IPS DF 4.7 (cell line): ENCODE data around the gene PLEKHB2.
"Not testable (repeated sequence)": the region's sequence is repeated elsewhere in the genome, so short reads cannot be mapped to it uniquely, and the experiment has no call there.

ENCODE experiments used
- DNase-seq: peaks from one replicate; pipeline ENCODE4 v3.0.0-alpha.2; 2013; ENCODE audit warnings: low spot score; ENCODE audit errors: extremely low read depth

PLEKHB2 gene

DNA sequence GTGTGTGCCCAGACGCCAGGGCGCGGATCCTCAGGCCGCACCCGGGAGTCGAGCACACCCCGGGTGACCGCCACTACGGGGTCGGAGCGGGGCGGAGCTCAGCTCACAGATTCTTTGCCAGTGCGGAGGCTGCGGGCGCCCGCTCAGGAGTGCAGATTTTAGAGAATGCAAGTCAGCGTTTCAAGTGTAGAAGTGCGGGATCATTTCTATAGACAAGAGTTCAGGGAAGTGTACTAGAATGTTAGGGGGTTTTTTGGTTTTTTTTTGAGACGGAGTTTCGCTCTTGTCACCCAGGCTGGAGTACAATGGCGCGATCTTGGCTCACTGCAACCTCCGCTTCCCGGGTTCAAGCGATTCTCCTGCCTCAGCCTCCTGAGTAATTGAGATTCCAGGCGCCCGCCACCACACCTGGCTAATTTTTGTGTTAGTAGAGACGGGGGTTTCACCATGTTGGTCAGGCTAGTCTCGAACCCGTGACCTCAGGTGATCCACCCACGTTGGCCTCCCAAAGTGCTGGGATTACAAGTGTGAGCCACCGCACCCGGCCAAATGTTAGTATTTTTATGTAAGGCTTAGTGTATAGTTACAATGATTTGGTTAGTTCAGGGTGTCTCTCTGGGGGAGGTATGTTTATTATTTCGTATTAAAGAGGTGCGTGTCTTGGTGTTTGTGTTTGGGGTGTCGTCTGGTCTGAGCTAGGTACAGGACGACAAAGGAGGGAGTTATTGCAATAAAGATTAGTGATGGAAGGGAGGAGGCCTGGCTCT lies 11.3 kb upstream of the PLEKHB2 start:
- no peak for DNase-seq

DNA sequence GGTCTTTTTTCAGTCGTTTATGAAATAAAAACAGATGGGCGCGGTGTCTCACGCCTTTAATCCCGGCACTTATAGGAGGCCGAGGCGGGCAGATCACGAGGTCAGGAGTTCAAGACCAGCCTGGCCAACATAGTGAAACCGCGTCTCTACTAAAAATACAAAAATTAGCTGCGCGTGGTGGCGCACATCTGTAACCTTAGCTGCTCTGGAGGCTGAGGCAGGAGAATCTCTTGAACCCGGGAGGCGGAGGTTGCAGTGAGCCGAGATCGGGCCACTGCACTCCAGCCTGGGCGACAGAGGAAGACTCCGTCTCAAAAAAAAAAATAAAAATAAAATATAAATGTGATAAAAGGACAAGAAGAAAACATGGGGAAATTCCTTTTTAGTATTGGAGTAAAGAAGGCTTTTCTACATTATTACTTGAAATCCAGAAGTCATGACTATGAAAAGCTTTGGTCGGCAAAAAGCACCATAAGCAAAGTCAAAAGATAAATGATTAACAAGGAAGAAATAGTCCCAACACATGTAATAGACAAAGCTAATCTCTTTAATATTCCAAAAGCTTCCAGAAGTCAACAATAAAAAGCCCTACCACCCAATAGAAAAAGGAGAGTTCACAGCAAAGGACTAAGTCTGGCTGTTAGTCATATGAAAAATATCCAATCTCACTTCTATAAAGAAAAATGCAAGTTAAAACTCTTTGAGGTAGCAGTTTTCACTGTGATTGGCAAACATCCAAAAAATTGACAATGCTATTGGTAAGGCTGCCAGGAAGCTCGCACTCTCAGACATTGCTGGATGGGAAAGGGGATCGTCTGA lies 10.5 kb upstream of the PLEKHB2 start:
- DNase-seq: no peak

DNA sequence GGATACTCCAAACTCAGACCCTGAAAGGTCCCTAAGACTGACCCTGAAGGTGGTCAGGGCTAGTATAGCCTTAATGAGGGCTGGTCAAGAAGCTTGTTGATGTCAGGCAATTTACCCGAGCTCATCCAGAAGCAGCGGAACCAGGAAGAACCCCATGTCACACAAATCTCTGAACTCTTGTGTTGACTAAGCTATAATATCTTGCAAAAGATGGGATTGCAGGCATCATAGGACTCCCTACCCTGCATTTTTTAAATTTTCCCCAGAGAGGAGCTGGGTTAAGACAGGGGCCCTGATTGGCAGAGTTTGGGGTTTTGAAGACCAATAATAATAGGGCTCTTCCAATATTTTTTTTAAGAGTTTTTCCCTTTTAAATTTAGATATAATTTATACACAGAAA lies 2.0 kb upstream of the PLEKHB2 start:
- no peak for DNase-seq

DNA sequence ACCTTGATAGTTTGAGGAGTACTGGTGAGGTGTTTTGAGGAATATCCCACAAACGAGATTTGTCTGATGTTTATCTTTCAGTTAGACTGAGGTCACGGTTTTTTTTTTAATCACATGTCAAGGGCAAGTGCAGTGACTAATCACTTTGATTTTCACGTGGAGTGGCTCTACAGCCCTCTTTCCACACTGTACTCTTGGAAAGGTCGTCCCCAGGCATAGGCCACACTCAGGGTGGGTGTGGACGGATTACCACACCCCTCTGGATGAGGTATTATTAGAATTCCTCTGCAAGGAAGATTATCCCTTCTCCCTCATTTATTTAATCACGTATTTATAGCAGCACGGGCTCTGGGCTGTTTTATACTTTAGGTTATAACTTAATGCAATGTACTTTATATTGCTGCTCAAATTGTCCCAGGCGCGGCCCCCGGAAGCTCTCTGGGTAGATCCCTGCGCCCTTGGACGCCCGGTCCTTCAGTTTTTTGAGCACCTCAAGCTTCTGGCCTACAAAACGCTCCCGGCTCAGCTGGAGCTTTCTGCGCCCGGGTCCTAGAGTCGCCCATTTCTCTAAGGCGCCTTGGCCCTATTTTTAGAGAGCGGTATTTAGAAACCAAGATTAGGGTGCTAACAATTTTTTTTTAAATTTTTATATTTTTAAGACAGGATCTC lies 515 bp upstream of the PLEKHB2 start:
- no peak for DNase-seq

DNA sequence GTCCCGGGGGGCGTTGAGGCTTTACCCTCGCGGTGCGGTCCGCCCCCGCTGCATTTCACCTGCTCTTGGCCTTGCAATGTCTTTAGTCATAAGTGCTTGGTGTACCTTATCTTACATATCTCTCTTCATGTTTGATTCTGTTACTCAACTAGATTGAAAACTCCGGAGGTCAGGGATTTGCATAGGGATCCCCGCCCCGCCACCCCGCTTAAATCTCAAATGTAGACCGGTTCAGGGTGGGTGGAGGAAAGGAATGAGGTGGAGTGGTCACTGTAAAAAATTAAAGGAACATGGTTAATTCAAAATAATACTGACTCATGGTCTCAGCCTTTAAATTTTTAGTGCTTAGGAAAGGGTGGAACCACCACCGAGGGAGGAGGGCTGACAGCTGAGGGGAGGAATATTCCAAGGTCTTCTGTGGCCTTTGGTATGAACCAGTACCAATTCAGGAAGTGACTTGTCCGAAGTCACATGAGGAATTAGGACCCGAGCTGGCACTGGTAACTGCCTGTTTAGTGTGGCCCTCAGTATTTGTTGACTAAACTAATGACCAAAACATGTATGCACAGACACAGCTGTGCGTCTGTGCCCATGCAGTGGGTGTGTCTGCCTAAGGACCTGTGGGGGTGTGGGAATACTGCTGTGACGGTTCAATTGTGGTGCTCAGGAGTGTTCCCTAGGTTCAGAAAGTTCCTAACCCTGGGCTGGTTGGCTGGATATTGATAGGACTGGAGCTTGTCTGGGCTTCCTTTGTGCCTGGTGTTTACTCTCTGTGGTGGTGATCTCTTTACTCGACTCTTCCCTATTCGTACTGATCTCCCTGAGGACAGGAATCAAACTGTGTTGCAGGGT lies 1.0 kb downstream of the PLEKHB2 start:
- DNase-seq: no peak

DNA sequence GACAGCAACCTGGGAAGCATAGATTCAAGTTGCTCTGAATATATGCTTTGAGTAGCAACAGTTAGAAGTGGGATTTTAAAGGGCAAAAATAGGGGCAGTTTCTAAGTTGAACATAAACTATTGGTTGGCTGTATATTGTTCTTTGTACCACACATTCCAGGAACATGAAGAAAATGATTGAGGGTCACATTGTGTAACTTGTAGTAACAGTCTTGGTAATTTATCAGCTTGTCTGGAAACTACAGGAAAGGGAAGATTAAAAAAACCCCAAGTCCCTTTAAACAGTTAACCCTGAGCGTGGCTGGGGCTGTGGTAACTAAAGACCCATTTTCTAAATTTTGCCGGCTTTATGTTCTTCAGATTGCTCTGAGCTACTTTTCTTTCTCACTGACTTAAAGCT lies 7.4 kb downstream of the PLEKHB2 start:
- DNase-seq: no peak

DNA sequence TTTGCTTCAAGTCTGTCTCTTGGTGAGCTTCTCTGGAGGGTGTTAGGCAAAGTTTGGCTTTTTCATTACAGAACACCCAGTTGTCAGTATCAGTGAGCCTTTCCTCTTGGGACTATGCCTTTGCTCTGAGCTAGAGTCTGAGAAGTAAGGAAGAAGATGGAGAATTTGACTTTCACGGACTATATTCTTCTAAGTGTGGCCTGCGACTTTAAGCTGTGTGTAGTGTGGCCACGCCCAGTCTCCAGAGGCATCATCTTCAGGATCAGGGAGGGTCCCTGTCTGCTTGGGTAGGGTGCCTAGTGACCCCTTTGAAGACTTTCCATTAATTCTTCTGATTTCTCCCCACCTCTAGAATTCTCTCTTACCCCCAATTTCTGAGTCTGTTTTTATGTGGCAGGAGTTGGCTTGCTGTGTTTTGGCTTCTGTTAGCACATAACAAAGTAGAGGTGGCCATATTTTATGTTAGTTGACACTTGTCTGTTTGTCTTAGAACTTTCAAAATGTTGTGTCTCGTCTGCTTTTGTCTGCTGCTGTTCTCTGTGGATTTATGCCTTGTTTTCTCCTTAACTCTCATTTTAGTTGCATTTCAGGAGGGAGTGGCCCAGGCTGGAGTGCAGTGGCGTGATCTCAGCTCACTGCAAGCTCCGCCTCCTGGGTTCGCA lies 8.6 kb downstream of the PLEKHB2 start:
- DNase-seq: no peak

DNA sequence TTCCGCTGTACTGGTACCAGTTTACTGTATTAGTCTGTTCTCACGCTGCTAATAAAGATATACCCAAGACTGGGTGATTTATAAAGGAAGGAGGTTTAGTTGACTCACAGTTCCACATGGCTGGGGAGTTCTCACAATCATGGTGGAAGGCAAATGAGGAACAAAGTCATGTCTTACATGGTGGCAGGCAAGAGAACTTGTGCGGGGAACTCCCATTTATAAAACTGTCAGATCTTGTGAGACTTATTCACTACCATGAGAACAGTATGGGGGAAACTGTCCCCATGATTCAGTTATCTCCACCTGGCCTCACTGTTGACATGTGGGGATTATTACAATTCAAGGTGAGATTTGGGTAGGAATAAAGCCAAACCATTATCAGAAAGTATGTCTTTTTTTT lies 9.8 kb downstream of the PLEKHB2 start:
- DNase-seq: not testable (repeated sequence)

DNA sequence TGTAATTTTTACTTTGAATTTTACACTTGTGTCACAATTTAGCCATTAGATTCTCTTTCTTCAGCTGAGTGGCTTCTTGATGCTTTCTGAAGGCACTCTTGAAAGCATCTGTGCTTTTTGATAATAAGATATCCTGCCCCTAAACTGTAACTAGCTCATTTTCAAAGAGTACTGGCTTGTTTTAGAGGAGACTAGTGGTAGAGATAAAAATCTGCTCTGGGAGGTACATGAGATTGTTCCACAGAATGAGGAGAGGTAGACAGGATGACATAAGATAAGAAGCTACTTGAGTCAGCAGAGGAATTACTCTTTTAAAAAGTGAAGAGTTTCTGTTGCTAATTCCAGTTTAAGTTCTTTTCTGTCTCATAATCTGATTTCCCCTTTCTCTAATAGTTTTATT lies 10.6 kb downstream of the PLEKHB2 start:
- DNase-seq: no peak

DNA sequence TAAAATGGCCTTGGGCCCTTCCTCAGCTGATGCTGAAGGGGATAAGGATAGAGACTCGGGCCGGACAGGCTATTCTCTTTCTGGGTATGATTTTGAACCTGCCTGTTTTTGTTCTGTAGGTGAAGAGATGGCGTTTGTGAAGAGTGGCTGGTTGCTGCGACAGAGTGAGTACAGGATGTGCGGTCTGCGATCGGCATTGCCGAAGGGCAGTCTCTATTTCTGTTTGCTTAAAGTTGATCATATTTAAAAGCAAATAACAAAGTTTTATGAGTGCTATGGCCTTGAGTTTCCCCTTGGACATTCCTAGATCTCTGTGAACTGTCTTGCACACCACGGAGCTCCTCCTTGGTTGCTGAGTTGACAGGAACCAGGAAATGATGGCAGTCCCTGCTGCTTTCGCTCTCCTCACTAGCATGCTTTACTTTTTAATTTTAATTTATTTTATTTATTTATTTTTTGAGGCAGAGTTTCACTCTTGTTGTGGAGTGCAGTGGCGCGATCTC lies 15.7 kb downstream of the PLEKHB2 start:
- DNase-seq: no peak

DNA sequence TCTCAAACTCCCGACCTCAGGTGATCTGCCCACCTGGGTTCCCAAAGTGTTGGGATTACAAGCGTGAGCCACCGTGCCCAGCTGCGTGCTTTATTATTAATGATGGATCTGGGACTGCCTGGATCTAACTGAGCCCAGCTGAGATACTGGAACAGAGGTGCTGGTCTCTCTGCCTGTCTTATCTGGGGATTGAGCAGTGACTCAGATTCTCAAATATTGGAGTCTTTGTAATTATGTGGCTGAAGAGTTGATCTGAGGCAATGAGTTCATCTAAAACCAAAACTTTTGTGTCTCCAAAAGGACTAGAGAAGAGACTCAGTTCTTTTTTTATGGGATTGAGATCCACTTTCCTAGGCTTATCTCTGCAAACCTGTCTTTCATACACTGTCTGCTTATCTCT lies 16.3 kb downstream of the PLEKHB2 start:
- no peak for DNase-seq

DNA sequence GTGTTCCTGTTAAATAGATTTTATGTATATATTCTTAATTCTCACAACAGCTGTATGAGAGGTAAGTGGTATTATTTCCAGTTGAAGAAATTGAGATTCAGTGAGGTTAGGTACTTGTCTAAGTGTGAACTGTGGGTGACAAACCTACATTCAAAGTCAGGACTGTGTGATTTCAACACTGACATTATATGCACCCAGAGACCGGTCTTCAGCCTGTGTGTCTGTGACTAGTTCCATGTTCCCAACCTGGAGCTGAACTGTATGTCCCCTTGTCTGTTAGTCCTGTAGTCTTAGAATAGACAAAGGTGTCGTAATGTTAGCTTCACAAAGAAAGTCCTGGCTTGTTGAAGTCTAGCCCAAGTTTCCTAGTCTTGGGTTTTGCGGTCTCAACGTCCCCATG lies 17.4 kb downstream of the PLEKHB2 start:
- DNase-seq: no peak

DNA sequence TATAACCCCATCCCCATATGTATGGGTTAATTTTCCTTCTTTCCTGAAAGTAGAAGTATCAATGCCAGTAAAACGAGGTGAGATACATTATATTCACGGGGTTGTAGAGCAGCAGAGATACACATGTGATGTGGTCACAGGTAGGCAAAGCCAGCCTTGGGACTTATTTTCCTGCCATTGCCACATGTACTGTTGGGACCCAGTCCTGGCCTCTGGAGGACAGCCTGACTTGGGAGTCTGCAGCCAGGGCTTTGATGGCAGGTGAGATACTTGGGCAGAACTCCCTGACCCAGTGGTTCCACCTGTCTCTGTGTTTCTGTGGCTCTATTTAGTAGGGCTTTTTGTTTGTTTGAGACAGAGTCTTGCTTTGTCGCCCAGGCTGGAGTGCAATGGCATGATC lies 18.1 kb downstream of the PLEKHB2 start:
- no peak for DNase-seq

DNA sequence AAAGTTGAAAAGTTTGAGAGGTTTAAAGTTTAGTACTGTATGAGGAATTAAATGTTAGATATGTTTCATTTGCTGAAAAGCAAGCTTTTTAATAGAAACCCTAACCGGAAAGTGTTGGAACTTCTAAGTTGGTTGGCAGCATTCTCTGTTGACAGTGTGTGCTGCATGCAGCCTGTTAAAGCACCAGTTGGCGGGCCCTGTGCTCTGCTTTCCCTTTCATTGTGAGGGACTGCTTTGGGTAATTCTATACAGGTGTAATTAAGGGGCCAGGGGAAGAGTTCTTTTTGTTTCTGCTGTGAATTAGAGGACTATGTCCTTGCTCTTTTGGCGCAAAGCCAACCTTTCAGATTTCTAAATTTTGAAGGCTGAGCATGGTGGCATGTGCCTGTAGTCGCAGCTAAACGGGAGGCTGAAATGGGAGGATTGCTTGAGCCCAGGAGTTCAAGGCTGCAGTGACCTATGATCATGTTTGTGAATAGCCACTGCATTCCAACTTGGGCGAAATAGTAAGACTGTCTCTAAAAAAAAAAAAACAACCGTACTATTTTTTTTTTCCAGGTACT lies 20.1 kb downstream of the PLEKHB2 start:
- DNase-seq: no peak

DNA sequence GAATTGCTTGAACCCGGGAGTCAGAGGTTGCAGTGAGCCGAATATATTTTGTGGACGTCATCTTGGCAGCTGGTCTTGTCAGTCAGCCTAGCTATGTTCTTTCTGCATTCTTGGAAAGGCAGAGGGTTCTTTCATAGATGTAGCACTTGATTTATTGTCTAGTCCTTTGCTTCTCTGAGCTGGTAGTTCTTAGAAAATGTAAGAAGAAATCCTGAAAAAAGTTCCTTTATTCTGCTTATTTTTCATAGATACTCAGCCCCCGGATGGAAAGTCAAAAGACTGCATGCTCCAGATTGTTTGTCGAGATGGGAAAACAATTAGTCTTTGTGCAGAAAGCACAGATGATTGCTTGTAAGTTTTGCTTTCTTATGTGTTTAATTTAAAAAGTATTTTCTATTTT lies 21.3 kb downstream of the PLEKHB2 start:
- no peak for DNase-seq

DNA sequence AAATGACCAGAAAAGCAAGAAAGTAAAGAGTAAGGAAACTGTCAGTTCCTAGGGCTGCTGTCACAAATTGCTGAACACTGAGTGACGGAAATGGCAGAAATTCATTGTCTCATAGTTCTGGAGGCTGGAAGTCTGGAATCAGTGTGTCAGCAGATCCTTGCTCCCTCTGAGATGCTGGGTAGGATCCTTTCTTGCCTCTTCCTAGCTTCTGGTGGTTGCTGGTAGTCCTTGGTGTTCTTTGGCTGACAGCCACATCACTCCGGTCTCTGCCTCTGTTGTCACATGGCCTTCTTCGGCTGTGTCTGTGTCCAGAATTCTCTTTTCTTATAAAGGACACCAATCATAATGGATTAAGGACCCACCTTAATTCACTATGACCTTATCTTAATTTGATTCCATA lies 21.9 kb downstream of the PLEKHB2 start:
- DNase-seq: no peak

DNA sequence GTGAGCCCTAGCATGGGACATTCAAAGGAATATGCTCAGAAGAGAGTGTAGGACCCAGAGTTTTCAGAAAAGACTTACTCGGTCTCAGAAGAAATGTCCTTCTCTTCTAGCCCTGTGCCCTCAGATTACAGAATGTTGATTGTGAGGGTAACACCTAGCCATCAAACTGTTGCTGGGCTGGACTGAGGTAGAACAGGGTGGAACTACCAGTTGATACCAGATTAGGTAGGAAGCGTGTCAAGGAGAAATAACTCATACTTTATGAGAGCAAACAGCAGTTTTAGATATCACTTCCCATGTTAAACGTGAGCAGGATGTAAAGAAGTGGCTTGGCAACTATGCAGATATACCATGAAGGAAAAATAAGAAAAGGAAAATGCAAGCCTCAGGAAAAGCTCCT lies 22.8 kb downstream of the PLEKHB2 start:
- DNase-seq: no peak

DNA sequence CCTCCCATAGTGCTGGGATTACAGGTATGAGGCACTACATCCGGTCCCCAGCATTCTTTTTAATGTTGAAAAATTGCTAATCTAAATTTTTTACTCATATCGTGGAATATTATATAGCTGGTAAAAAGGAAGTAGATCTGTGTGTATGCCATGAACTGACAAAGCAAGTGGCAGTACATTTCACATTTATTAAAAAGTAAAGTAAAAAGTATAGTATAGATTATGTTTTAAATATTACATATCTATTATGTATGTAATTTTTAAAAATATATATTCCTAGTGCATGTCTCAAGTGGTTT lies 25.1 kb downstream of the PLEKHB2 start:
- no peak for DNase-seq

DNA sequence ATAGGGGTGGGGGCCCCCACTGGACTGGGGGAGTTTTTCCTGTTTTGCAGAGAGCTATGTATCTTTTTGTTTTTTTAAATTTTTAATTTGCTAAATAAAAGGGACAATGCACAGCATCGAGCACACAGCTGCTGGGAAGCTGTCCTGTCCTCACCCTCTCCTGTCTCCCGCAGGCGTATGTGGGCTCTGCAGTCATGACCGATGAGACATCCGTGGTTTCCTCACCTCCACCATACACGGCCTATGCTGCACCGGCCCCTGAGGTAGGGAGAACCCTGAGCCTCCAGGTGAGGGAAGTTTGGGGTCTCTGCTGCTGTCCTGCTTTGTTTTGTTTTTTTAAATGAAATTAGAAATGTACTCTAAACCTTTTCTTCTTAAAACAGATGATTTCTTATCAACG lies 27.6 kb downstream of the PLEKHB2 start:
- DNase-seq: no peak

DNA sequence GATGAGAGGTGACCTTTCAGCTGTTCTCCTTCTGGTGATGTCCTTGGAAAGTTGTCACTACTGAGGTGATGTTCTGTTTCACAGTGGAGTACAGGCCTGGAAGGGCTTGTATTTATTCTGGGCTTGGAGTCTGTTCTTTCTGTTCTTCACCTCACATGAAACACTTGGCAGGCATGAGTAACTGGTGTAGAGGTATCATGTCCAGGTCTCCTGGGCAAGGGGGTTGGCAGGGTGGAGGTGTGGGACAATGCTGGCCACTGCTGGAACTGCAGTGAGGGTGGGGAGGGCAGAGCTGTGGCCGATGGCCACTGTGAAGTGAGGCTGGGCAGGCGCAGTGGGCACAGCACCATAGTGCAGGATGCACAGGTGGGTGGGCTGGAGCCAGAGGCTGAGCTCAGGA lies 35.4 kb downstream of the PLEKHB2 start:
- no peak for DNase-seq

DNA sequence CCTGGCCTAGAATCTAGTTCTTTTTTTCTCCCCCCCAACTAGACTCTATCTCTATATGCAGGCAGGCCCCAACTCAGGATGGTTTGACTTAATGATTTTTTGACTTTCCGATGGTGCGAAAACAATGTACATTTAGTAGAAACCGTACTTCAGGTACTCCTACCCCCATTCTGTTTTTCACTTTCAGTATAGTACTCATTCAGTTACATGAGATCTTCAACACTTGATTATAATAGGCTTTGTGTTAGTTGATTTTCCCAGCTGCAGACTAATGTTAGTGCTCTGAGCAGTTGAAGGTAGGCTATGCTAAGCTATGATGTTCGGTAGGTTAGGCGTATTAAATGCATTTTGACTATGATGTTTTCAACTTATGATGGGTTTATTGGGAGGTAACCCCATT lies 37.7 kb downstream of the PLEKHB2 start:
- DNase-seq: no peak
